NT2/D1 (cell line): Measurements from ENCODE around the gene GFPT1.

Experiments
- YY1 ChIP-seq: IDR thresholded peaks from 2 replicates; pipeline ENCODE4 v1.6.1; 2011; ENCODE audit not compliant: insufficient read length, insufficient read depth
- ZNF274 ChIP-seq: IDR thresholded peaks from 2 replicates; pipeline ENCODE4 v1.6.1; 2011; ENCODE audit warnings: mild to moderate bottlenecking, low read depth, low read length

DNA sequence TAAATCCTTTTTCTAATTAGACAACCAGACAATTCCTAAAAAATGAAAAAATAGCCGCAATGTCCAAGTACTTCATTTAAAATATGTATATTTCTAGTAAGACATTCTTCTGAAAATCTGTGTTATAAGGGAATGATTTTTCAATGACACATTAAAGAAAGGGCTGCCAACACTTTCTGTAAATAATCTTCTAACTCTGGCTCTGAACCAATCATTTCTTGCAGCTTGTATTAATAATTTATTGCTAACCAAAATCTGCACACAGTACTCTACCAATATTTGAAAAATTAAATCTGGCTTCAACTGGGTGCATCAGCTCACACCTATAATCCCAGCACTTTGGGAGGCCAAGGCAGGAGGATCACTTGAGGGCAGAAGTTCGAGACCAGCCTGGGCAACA, 42.0 kb upstream of the GFPT1 start:
- TF ChIP-seq ZNF274 (no peak), YY1 (no peak)
